Measurements from ENCODE around the gene TMEM245. TPM values are rescaled to one million over a fixed set of nuclear protein-coding genes. Genes with fewer than 3 reads are reported as not detected.

Gene TMEM245
- total and polyA plus RNA-seq, 10 of the 15 experiments (the other 5 are each of a cell fraction or from before 2014, with no cell fraction given): 7.4 to 36.1 (median 19.0) TPM

DNA sequence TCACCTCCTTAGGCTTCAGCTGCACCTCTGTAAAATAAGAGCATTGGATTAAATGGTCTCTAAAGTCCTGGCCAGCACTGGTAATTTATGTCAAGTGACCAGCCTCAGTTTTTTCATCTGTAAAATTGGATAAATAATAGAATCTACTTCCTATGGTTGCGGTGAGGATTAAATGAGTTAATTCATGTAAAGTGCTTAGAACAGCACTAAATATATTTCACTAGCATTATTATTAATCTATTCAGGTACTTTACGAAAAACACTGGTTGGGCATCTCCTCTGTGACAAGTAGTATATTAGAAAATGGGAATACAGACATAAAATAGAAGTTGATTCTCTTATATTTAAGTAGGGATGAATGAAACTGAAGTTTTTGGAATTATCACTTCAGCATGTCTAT lies 13.8 kb upstream of the TMEM245 start:
- no TSS peak for BruUV-seq (replicated peaks)
- no peaks in the 10 kb centered on the region for H3K27me3 ChIP-seq (replicated peaks in 1 of 2; ENCODE audit: control insufficient read depth in 2 of 2, insufficient read depth in 2 of 2, low read length in 1 of 2)
- ChIA-PET SMC1A (ENCODE audit: uncharacterized antibody, unreplicated experiment) (no interaction called here), CTCF (no interaction called here), POLR2A (no interaction called here), RAD21 (ENCODE audit: unreplicated experiment) (no interaction called here)
- no peaks in the 10 kb centered on the region for H3K36me3 ChIP-seq (ENCODE audit: control insufficient read depth in 2 of 2, insufficient read depth in 2 of 2, low read length in 1 of 2)
- H3K4me2 ChIP-seq (ENCODE audit: control insufficient read depth, insufficient read depth): no peak overlapping the region
- no peaks in the 10 kb centered on the region for H3K9me3 ChIP-seq (replicated peaks; ENCODE audit: control insufficient read depth, insufficient read depth, low read length)
- H3K79me2 ChIP-seq (ENCODE audit: control insufficient read depth, insufficient read depth, low read length): no peaks in the 10 kb centered on the region
- H3K27ac ChIP-seq (ENCODE audit: control insufficient read depth, insufficient read depth): no peak overlapping the region
- no peaks in the 10 kb centered on the region for H4K20me1 ChIP-seq (ENCODE audit: control insufficient read depth, insufficient read depth)
- no peak for FAIRE-seq
- intact Hi-C loops (cut with micrococcal nuclease; ENCODE audit: unreplicated experiment): no loop called here
- H3K4me3 ChIP-seq: no peak overlapping the region
- no peak for ATAC-seq
- no peak overlapping the region for H2AFZ ChIP-seq (ENCODE audit: control insufficient read depth, low read depth, low read length)
- no peak overlapping the region for H3K9ac ChIP-seq (ENCODE audit: control insufficient read depth, insufficient read depth, low read length)
- in situ Hi-C loops (cut with MboI): no loop called here
- H3K4me1 ChIP-seq (ENCODE audit: control insufficient read depth, insufficient read depth, low read length): no peaks in the 10 kb centered on the region
- no peak for DNase-seq (ENCODE audit: low read depth, low spot score)
- WGBS (ENCODE audit: insufficient coverage, insufficient replicate concordance, low lambda C conversion rate, missing lambda C conversion rate): 50% methylated on average over 2 of the region's 2 CpGs
- TF ChIP-seq SMARCA5 (IDR thresholded peaks at IDR 0.05) (no peak), RAD51 (IDR thresholded peaks at IDR 0.05) (no peak), NFYB (IDR thresholded peaks at IDR 0.05; ENCODE audit: insufficient read depth, low read depth, low read length) (no peak), SMAD5 (IDR thresholded peaks at IDR 0.05; ENCODE audit: low read depth) (no peak), CEBPB (IDR thresholded peaks at IDR 0.05; ENCODE audit: borderline replicate concordance in 1 of 2, low read depth in 2 of 2, low read length in 2 of 2) (no peak), ESRRA (IDR thresholded peaks at IDR 0.05; ENCODE audit: low read length) (no peak), MTA3 (IDR thresholded peaks at IDR 0.05; ENCODE audit: borderline replicate concordance, low read length) (no peak), ZNF274 (IDR thresholded peaks at IDR 0.05; ENCODE audit: insufficient read depth, insufficient read length) (no peak), MEF2B (IDR thresholded peaks at IDR 0.05; ENCODE audit: partially characterized antibody, poor library complexity, severe bottlenecking) (no peak)
- TF ChIP-seq, protein P1, sequence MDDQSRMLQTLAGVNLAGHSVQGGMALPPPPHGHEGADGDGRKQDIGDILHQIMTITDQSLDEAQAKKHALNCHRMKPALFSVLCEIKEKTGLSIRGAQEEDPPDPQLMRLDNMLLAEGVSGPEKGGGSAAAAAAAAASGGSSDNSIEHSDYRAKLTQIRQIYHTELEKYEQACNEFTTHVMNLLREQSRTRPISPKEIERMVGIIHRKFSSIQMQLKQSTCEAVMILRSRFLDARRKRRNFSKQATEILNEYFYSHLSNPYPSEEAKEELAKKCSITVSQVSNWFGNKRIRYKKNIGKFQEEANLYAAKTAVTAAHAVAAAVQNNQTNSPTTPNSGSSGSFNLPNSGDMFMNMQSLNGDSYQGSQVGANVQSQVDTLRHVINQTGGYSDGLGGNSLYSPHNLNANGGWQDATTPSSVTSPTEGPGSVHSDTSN (IDR thresholded peaks at IDR 0.05; ENCODE audit: insufficient replicate concordance, low read depth, low read length): no peak
- TF ChIP-seq, protein P2, sequence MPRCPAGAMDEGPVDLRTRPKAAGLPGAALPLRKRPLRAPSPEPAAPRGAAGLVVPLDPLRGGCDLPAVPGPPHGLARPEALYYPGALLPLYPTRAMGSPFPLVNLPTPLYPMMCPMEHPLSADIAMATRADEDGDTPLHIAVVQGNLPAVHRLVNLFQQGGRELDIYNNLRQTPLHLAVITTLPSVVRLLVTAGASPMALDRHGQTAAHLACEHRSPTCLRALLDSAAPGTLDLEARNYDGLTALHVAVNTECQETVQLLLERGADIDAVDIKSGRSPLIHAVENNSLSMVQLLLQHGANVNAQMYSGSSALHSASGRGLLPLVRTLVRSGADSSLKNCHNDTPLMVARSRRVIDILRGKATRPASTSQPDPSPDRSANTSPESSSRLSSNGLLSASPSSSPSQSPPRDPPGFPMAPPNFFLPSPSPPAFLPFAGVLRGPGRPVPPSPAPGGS (IDR thresholded peaks at IDR 0.05; ENCODE audit: borderline replicate concordance, insufficient read depth, low read depth, low read length, poor library complexity, severe bottlenecking): no peak
- TF ChIP-seq, protein P3, sequence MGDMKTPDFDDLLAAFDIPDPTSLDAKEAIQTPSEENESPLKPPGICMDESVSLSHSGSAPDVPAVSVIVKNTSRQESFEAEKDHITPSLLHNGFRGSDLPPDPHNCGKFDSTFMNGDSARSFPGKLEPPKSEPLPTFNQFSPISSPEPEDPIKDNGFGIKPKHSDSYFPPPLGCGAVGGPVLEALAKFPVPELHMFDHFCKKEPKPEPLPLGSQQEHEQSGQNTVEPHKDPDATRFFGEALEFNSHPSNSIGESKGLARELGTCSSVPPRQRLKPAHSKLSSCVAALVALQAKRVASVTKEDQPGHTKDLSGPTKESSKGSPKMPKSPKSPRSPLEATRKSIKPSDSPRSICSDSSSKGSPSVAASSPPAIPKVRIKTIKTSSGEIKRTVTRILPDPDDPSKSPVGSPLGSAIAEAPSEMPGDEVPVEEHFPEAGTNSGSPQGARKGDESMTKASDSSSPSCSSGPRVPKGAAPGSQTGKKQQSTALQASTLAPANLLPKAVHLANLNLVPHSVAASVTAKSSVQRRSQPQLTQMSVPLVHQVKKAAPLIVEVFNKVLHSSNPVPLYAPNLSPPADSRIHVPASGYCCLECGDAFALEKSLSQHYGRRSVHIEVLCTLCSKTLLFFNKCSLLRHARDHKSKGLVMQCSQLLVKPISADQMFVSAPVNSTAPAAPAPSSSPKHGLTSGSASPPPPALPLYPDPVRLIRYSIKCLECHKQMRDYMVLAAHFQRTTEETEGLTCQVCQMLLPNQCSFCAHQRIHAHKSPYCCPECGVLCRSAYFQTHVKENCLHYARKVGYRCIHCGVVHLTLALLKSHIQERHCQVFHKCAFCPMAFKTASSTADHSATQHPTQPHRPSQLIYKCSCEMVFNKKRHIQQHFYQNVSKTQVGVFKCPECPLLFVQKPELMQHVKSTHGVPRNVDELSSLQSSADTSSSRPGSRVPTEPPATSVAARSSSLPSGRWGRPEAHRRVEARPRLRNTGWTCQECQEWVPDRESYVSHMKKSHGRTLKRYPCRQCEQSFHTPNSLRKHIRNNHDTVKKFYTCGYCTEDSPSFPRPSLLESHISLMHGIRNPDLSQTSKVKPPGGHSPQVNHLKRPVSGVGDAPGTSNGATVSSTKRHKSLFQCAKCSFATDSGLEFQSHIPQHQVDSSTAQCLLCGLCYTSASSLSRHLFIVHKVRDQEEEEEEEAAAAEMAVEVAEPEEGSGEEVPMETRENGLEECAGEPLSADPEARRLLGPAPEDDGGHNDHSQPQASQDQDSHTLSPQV (IDR thresholded peaks at IDR 0.05): no peak
- TF ChIP-seq, protein P4, sequence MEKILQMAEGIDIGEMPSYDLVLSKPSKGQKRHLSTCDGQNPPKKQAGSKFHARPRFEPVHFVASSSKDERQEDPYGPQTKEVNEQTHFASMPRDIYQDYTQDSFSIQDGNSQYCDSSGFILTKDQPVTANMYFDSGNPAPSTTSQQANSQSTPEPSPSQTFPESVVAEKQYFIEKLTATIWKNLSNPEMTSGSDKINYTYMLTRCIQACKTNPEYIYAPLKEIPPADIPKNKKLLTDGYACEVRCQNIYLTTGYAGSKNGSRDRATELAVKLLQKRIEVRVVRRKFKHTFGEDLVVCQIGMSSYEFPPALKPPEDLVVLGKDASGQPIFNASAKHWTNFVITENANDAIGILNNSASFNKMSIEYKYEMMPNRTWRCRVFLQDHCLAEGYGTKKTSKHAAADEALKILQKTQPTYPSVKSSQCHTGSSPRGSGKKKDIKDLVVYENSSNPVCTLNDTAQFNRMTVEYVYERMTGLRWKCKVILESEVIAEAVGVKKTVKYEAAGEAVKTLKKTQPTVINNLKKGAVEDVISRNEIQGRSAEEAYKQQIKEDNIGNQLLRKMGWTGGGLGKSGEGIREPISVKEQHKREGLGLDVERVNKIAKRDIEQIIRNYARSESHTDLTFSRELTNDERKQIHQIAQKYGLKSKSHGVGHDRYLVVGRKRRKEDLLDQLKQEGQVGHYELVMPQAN (conservative IDR thresholded peaks at IDR 0.05): no peak
